Right kidney (tissue), 1 donor: Measurements from ENCODE around the gene FUNDC2.

ENCODE experiments used
- DNase-seq: peaks from one replicate; pipeline ENCODE4 v3.0.0-alpha.2; 2016

FUNDC2 gene

DNA sequence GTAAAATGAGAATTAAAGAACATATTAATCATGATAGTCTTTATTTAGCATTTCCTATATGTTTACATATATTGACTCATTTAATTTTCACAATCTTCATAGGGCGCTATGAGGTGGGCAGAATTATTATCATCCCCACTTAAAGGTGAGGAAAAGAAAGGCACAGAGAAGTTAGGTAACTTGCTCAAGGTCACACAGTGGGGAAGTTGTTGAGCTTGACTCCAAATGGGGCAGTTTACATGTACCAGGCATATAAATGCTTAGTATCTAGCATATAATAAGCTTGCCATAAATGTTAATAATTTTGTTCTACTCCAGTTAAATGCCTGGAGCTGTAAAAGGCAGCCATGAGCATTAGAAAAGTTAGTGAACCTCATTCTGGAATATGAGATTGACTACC lies 42.8 kb downstream of the FUNDC2 start:
- no peak for DNase-seq

DNA sequence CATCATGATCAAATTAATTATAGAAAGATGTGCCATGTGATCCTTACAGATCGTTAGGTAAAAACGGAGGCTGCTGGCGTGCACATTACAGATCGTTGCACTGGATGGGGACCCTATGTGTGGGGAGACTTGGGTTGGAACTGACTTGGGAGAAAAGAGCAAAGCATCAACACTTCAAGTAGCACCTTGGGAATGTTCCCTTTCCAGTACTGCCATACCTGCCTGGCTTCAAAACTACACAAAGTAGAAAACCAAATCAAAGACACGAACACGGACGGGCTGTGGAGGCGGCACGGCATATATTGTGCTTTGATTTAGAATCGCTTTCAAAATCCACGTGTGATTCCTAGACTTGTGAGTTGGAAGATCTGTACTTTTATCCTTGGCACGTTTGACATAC lies 43.4 kb downstream of the FUNDC2 start:
- peak; percentile 16 for DNase-seq

DNA sequence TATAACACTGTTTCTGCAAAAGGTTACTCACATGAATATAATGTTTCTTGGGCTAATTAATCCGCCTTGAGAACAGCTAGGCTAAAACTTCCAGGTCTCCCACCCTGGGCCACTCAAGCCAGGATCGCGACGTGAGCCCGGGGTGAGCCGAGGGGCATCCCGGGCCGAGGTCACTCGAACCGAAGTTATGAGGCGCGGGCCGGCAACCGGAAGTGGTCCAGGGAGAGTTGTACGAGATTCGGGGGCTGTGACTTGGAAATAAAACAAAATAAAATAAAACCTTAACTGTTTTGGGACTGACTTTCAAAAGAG lies 44.0 kb downstream of the FUNDC2 start:
- peak; percentile 69 for DNase-seq

DNA sequence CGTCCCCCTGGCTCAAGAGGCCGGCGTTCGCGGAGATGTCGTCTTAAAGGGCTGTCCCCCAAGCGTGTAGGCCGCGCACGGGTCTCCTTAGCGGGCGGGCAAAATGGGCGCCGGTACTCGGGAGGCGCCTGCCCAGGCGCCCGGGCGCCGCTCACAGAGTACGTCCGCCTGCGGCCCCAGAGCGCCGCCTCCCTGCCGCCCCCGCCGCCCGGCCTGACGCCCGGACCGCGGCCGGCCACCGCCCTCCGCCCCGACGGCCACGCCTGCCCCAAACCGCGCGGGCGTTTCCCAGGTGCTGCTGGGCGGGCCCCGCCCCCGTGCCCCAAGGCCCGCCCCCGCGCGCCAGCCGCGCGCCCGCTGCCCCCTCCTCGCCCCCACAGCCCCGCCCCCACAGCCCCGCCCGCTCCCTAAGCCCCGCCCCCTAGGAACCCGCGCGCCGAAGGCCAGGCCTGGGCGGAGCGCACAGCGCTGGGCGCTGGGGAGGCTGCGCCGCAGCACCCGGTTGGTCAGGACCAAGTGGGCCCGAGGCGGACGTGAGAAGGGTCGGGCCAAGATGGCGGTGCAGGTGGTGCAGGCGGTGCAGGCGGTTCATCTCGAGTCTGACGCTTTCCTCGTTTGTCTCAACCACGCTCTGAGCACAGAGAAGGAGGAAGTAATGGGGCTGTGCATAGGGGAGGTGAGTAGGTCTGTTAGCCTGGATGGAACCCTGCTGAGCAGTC lies 44.5 kb downstream of the FUNDC2 start, which contains the start of the genes BRCC3, CMC4 and MTCP1:
Gene BRCC3, plus strand, starts transcription at position 534 of the 719 bp plus-strand sequence. Its CDS starts 20 bp downstream, at position 554.
Gene CMC4, minus strand, starts transcription at position 162 of the 719 bp plus-strand sequence. CDS start 7,113 bp downstream, outside the sequence.
Gene MTCP1, minus strand, starts transcription at position 162 of the 719 bp plus-strand sequence. CDS start 5,126 bp downstream, outside the sequence.
- DNase-seq = peak; percentile 78

DNA sequence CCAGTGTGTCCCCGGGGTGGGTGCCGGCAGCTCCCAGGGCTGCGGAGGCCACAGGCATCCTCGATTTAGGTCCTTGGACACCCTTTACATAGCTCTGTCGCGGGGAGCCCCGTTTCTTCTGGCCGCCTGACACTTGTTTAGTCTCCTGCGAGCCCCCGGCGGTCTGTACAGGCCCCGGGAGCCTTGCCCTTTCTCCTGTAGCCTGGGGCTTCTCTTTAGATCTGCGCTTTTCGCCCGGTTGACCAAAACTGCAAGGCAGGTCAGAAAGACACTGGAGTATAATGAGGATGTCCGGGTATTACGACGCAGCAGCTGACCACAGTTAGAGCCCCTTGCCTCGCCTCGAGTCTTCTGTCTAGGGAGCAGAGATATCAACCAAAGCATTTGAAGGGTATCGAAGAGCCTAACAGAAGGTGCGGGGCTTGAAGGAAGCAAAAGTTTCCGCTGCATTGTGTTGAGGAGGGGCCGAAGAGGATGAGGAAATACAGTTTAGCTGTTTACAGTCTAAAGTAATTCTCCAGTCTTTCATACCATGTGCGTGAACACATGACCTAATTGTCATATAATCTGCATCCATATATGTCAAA lies 45.1 kb downstream of the FUNDC2 start:
- DNase-seq = no peak

DNA sequence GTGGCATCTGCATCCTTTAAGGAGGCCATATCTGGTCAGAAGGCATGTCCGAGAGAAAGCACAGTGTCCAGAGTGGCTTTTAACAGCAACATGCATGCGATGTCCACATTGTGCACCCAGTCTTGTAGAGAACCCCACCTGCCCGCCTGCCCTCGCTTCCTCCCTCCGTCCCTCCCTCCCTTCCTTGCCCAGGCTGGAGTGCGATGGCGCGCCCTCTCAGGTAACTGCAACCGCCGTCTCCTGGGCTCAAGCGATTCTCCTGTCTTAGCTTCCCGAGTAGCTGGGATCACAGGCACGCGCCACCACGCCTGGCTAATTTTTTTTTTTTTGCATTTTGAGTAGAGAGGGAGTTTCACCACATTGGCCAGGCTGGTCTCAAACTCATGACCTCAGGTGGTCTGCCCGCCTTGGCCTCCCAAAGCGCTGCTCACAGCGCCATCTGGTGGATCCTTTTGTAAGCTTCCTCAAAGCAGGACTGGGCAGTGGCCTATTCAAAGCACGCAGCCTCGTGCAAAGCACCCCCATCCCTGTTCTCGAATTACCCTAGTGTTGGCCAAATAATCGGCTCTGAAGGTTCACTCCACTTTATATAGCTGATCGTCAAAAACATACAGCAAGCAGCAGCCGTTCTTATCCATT lies 59.7 kb downstream of the FUNDC2 start:
- DNase-seq = no peak

DNA sequence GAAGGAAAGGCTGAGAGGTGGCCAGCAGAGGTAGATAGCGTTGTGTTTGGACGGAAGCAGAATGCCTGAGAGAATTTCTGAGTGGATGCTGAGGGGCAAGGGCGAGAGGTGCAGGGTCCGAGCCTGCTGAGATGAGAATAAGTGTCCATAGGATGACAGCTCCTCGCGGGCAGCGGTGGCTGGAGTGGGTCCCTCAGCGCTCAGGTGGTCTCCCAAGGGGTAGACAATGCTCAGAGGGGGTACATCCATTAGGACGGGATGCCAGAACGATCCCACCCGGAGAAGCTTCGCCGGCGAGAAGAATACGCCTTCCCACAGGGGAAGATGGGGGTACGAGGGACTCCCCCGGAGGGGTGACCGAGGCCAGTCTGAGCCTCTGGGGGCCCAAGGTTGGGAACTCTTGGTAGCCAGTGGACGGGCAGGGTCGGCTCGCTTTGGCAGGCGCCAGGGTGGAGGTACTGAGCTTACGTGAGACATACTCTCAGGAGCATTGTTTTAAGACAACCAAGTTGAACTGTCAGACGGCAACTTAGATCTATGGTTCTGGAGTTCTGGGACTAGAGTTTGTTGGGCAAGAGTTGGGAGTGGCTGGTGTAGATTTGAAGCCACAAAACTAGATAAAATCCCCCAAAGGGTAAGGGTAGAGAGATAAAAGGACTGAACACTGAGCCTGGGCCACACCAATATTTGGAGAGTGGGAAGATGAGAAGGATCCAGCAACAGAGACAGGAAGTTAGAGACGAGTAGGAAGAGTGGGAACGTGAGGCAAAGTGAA lies 60.5 kb downstream of the FUNDC2 start:
- DNase-seq = no peak

DNA sequence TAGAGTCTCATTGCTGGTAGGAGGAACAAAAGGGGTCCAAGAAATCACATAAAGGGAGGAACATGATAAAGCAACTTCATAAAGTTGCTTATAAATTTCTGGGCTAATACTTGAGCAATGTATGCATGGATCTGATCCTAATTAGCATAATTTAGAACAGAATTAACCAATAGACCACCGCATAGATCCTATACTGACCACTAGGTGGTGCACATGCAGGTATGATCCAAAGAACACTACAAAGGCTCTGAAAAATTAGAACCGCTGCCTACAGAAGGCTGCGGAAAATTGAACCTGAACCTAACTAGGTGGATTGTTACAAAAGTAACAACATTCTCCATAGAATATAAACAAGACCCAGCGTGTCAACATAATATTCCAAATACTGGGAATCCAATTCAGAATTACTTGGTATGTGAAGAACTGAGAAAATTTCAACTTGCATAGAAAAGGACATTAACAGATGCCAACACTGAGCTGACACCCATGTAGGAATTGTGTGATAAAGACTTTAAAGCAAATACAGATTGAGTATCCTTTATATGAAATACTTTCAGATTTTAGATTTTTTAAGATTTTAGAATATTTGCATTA lies 67.9 kb downstream of the FUNDC2 start:
- DNase-seq = no peak

DNA sequence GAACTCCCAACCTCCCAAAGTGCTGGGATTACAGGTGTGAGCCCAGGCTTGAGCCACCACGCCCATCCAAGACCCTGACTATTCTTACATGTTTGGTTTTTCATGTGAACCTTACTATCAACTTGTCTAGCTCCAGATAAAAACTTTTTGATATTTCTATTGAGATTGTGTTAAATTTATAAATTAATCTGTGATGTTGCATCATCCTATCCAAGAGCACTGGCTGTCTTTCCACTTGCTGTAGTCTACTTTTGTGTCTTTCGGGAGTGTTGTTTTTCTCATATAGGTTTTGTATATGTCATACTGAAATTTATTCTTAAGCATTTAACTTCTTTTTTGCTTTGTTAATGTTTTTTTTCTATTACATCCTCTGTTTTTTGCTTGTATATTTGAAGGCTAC lies 79.3 kb downstream of the FUNDC2 start:
- DNase-seq = no peak

DNA sequence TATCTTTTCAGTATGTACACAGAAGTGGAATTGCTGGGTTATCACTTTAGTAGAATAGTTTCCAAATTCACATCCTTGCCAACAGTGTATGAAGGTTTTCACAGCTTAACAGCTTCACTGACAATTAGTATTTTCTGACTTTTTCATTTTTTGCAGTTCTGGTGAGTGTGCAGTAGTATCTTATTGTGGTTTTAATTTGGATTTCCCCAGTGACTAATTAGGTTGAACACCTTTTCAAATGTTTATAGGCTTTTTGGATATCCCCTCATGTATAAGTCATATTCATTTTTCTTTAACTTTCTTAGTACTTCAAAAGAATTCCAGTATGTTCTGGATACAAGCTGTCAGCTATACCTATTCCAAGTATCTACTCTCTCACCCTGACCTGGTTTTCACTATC lies 81.8 kb downstream of the FUNDC2 start:
- no peak for DNase-seq
